Measurements from ENCODE around the gene HPCAL1.

Gene HPCAL1

DNA sequence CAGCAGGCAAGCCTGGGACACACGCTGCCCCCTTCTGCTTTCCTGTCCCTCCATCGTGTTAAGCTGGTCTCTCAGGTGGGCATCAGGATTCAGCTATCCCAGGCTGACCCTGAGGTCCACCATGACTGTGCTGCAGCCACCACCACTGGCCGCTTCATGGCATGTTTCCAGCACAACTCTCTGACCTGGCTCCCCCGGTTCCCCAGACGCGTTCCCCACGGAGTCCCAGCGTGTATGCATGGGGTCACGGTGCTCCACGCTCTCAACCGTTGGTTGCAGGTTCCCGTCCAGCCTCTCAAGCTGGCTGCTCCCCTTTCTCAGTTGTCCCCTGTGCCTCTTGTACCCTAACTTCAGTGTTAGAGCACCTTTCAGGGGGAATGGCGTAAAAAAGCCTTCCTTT, 20.3 kb downstream of the HPCAL1 start:
- no peak overlapping the region for H3K4me3 ChIP-seq (replicated peaks in 1 of 2; ENCODE audit: low read depth in 2 of 2, low read length in 2 of 2)
- DNase-seq (ENCODE audit: low read depth in 2 of 2): no peak
- no peak for TF ChIP-seq CTCF (IDR thresholded peaks at IDR 0.05; ENCODE audit: low read depth, low read length)

GRCh38 chr2:10323535-10323934, 20.8 kb downstream of the HPCAL1 start:
- TF ChIP-seq CTCF (IDR thresholded peaks at IDR 0.05; ENCODE audit: low read depth, low read length): no peak
- no peak overlapping the region for H3K4me3 ChIP-seq (replicated peaks in 1 of 2; ENCODE audit: low read depth in 2 of 2, low read length in 2 of 2)
- no peak for DNase-seq (ENCODE audit: low read depth in 2 of 2)

DNA sequence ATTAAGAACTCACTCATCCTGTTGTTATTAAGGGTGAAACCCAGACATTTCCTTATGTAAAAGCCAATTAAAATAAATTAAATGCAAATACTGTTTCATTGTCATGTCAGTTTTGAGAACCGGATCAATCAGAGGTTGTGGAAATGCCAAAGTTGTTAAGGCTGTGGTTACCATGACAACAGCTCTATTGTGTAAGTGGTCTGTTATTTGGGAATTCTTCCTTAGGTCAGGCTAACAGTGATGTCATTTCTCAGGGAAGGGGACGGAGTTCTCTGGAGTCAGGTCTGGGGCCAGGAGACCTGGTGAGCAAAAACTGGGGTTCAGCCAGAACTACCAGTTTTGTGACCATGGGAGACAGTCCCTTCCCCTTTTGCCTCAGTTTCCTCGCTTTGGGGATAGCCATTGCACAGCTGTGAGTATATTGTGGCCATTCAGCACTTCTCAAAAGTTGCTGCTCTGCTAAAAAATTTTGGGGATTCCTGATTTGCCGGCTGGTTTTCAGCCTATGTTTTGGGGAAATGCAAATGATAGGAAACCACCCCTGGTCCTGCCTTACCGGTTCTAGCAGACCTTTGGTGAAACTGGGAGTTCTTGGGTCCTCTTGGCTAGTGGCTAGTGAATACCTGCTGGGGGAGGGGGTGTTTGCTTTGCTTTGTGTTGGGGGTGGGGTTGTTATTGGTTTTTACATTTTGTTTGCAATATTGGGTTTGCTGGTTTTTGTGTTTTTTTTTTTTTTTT, 21.6 kb downstream of the HPCAL1 start:
- H3K4me3 ChIP-seq (replicated peaks in 1 of 2; ENCODE audit: low read depth in 2 of 2, low read length in 2 of 2): no peak overlapping the region
- peak; percentile 47 to 60 for DNase-seq (ENCODE audit: low read depth in 2 of 2)
- TF ChIP-seq CTCF (IDR thresholded peaks at IDR 0.05; ENCODE audit: low read depth, low read length): no peak

DNA sequence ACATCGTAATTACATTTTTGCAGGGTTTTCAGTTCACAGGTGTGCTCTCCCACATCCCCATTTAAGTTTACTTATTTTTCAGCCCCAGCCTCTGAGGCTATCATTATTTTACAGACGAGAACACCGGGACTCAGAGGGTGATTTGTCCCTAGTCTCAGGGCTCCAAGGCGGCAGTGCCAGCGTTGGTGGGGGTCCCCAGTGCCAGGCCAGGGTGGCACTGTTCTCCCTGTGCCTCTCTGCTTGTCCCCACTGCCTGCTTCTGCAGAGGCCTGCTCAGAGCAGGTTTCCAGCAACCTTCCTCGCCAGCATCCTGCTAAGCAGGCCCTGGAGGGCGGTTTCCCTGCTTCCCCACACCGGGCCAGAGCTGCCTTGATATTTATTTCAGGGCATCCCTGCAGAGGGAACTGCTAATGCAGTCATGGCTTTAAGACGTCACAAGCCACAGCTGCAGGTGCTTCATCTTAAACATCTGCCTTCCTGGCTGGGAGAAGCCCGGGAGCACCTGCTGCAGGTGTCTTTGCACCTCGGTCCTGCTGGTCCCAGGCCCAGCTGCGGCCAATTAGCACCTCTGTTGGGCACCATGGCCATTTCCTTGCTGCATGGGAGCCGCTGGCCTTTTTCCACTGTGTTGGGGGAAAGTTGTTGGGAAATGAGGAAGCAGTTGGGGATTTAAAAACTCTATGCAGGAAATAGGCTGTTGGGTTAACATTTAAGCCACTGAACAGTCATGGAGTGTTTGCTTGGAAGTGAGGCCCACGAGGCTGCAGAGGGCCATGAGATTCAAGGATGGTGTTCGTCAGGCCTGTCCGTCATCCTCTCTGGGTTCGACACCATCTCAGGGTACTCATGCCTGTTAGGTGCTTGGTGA, 22.8 kb downstream of the HPCAL1 start:
- DNase-seq (ENCODE audit: low read depth in 2 of 2): no peak
- H3K4me3 ChIP-seq (replicated peaks in 1 of 2; ENCODE audit: low read depth in 2 of 2, low read length in 2 of 2): no peak overlapping the region
- TF ChIP-seq CTCF (IDR thresholded peaks at IDR 0.05; ENCODE audit: low read depth, low read length): no peak

DNA sequence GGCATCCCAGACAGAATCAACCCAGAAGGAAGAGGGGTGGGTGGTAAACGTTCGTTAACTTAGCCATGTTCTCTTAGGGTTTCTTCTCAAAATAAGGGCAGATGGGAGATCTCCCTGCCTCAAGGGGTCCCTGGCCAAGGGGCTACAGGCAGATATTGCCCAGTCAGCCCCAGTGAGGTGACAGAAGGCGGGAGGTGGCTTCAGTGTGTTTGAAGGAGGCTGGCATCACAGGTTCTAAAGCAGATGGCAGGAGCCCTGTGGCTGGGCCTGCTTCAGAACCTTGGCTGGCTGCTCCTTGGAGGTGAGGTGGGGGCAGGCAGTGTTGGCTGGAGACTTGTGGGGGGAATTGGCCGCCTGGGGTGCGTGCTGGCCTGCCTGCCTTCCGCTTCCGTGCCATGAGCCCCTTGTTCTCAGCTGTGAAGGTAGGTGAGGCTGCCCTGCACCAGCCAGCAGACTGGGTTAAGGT, 23.5 kb downstream of the HPCAL1 start:
- DNase-seq (ENCODE audit: low read depth in 2 of 2): no peak
- H3K4me3 ChIP-seq (replicated peaks in 1 of 2; ENCODE audit: low read depth in 2 of 2, low read length in 2 of 2): no peak overlapping the region
- TF ChIP-seq CTCF (IDR thresholded peaks at IDR 0.05; ENCODE audit: low read depth, low read length): no peak

GRCh38 chr2:10326707-10327594, 24.2 kb downstream of the HPCAL1 start:
- no peak for TF ChIP-seq CTCF (IDR thresholded peaks at IDR 0.05; ENCODE audit: low read depth, low read length)
- no peak overlapping the region for H3K4me3 ChIP-seq (replicated peaks in 1 of 2; ENCODE audit: low read depth in 2 of 2, low read length in 2 of 2)
- DNase-seq (ENCODE audit: low read depth in 2 of 2): no peak
